Esophagus (tissue), 2 donors: ENCODE data around the gene THAP7. TPM values are rescaled to one million over a fixed set of nuclear protein-coding genes. Genes with fewer than 3 reads are reported as not detected.

Source experiments
- H3K27ac ChIP-seq, 2 donors: one replicate each; pipeline ENCODE4 v1.5.1; 2013; ENCODE audit warnings: low read depth in 2 of 2, mild to moderate bottlenecking in 2 of 2, inconsistent platforms in 1 of 2, low read length in 1 of 2, moderate library complexity in 1 of 2
- H3K27me3 ChIP-seq, 2 donors: one replicate each; pipeline ENCODE4 v1.6.1; 2013; ENCODE audit warnings: low read length in 2 of 2, control low read depth in 1 of 2, mild to moderate bottlenecking in 1 of 2; ENCODE audit not compliant: insufficient read depth in 2 of 2, control insufficient read depth in 1 of 2
- H3K36me3 ChIP-seq, 2 donors: one replicate each; pipeline ENCODE4 v1.6.1; 2013; ENCODE audit warnings: low read length in 1 of 2; ENCODE audit not compliant: control insufficient read depth in 2 of 2, insufficient read depth in 2 of 2
- H3K4me1 ChIP-seq, 2 donors: one replicate each; pipeline ENCODE4 v1.6.1; 2013; ENCODE audit warnings: low read length in 1 of 2; ENCODE audit not compliant: control insufficient read depth in 2 of 2, insufficient read depth in 2 of 2
- H3K4me3 ChIP-seq, 2 donors: one replicate each; pipeline ENCODE4 v1.5.1; 2013; ENCODE audit warnings: low read length in 2 of 2, mild to moderate bottlenecking in 2 of 2, low read depth in 1 of 2, moderate library complexity in 1 of 2
- H3K9me3 ChIP-seq, 2 donors: one replicate each; pipeline ENCODE4 v1.6.1; 2013; ENCODE audit warnings: mild to moderate bottlenecking in 2 of 2, low read depth in 1 of 2, low read length in 1 of 2, moderate library complexity in 1 of 2; ENCODE audit not compliant: control insufficient read depth in 2 of 2, insufficient read depth in 1 of 2
- WGBS, 2 donors: extraction: QIAGEN DNeasy Blood & Tissue Kit; methylation state at CpG; one replicate each; pipeline ENCODE4 v1.1.7; 2013; 5-methylcytosine and 5-hydroxymethylcytosine counted together
- polyA plus RNA-seq, 2 donors: library from polyadenylated mRNA; stranded (reverse); fragments of 200-250 nt; gene quantifications; one replicate each; pipeline ENCODE4 v1.2.3, GENCODE V29; 2013
- donor health status: healthy with polysubstance abuse.
- donor health status: Bipolar disorder and iron deficiency.

Gene THAP7
- polyA plus RNA-seq, 2 donors, result 21.0 to 28.2 TPM

- H3K4me3 ChIP-seq, result no peak overlapping the region
- peaks cover 2 to 22% of the 10 kb centered on the region in 2 donors for H3K4me1 ChIP-seq
- H3K9me3 ChIP-seq, result no peaks in the 10 kb centered on the region
- H3K27ac ChIP-seq, result peak overlapping the region in 1 of 2 donors; percentile 65
- H3K36me3 ChIP-seq, result no peaks in the 10 kb centered on the region
- H3K27me3 ChIP-seq, result no peaks in the 10 kb centered on the region
- WGBS, 2 donors, result 67 to 75% methylated on average over 27 of the region's 27 CpGs
Observed at GRCh38 chr22:21025763-21026755, 24.1 kb upstream of the THAP7 start.

- Histone ChIP-seq H3K36me3 (no peaks in the 10 kb centered on the region), H3K9me3 (no peaks in the 10 kb centered on the region), H3K4me3 (no peak overlapping the region), H3K27me3 (no peaks in the 10 kb centered on the region), H3K27ac (peak overlapping the region in 1 of 2 donors; percentile 65), H3K4me1 (peaks cover 2 to 22% of the 10 kb centered on the region in 2 donors)
- WGBS, 2 donors, result 50 to 51% methylated on average over 8 of the region's 8 CpGs
Observed at GRCh38 chr22:21025266-21025665, 23.3 kb upstream of the THAP7 start.

GRCh38 chr22:21022955-21023614, 21.2 kb upstream of the THAP7 start:
- Histone ChIP-seq H3K27ac (no peak overlapping the region), H3K27me3 (no peaks in the 10 kb centered on the region), H3K9me3 (no peaks in the 10 kb centered on the region), H3K36me3 (no peaks in the 10 kb centered on the region), H3K4me1 (peaks cover 2 to 22% of the 10 kb centered on the region in 2 donors), H3K4me3 (no peak overlapping the region)
- 82 to 85% methylated on average over 13 of the region's 13 CpGs for WGBS, 2 donors

- Histone ChIP-seq H3K4me3 (no peak overlapping the region), H3K36me3 (no peaks in the 10 kb centered on the region), H3K9me3 (no peaks in the 10 kb centered on the region), H3K27me3 (no peaks in the 10 kb centered on the region), H3K4me1 (peaks cover 2 to 18% of the 10 kb centered on the region in 2 donors), H3K27ac (no peak overlapping the region)
- WGBS, 2 donors, result 77 to 79% methylated on average over 10 of the region's 10 CpGs
Observed at GRCh38 chr22:21022507-21022906, 20.6 kb upstream of the THAP7 start.

- Histone ChIP-seq H3K27ac (no peak overlapping the region), H3K36me3 (no peaks in the 10 kb centered on the region), H3K9me3 (no peaks in the 10 kb centered on the region), H3K4me1 (peaks cover 0 to 4% of the 10 kb centered on the region in 2 donors), H3K27me3 (no peaks in the 10 kb centered on the region), H3K4me3 (no peak overlapping the region)
- 62 to 63% methylated on average over 7 of the region's 7 CpGs for WGBS, 2 donors
Observed at GRCh38 chr22:21020802-21021429, 19.0 kb upstream of the THAP7 start.

GRCh38 chr22:21018314-21018713, 16.4 kb upstream of the THAP7 start:
- Histone ChIP-seq H3K4me3 (no peak overlapping the region), H3K27ac (no peak overlapping the region), H3K27me3 (no peaks in the 10 kb centered on the region), H3K4me1 (peaks cover 9 to 14% of the 10 kb centered on the region in 2 donors), H3K36me3 (no peaks in the 10 kb centered on the region), H3K9me3 (no peaks in the 10 kb centered on the region)
- WGBS, 2 donors, result 94 to 96% methylated on average over 4 of the region's 4 CpGs

GRCh38 chr22:21016644-21017420, 14.9 kb upstream of the THAP7 start:
- Histone ChIP-seq H3K27ac (no peak overlapping the region), H3K4me3 (no peak overlapping the region), H3K36me3 (no peaks in the 10 kb centered on the region), H3K4me1 (peaks cover 9 to 14% of the 10 kb centered on the region in 2 donors), H3K9me3 (no peaks in the 10 kb centered on the region), H3K27me3 (no peaks in the 10 kb centered on the region)
- 82 to 83% methylated on average over 13 of the region's 13 CpGs for WGBS, 2 donors

- 59 to 68% methylated on average over 8 to 10 of the region's 10 CpGs for WGBS, 2 donors
- Histone ChIP-seq H3K4me3 (no peak overlapping the region), H3K27ac (no peak overlapping the region), H3K27me3 (no peaks in the 10 kb centered on the region), H3K4me1 (peaks cover 9 to 14% of the 10 kb centered on the region in 2 donors), H3K9me3 (no peaks in the 10 kb centered on the region), H3K36me3 (no peaks in the 10 kb centered on the region)
Observed at GRCh38 chr22:21015466-21016006, 13.6 kb upstream of the THAP7 start.
